Hematopoietic multipotent progenitor cell treated with erythropoietin and hydrocortisone succinate and interleukin-3 and kit ligand, for 17 days (in vitro differentiated cells): ENCODE results near the gene PRKCE.

Experiments
- DNase-seq: peaks from one replicate; pipeline ENCODE4 v3.0.0-alpha.2; 2015; ENCODE audit warnings: low spot score

The PRKCE gene

GRCh38 chr2:46118656-46119371 is 467.3 kb downstream of the PRKCE start:
- DNase-seq = no peak

GRCh38 chr2:46119453-46119852 is 468.0 kb downstream of the PRKCE start:
- DNase-seq = no peak

GRCh38 chr2:46120792-46121555 is 469.5 kb downstream of the PRKCE start:
- no peak for DNase-seq

- no peak for DNase-seq
Observed at GRCh38 chr2:46122318-46122976, 471.0 kb downstream of the PRKCE start.

- DNase-seq = no peak
Observed at GRCh38 chr2:46123013-46123412, 471.5 kb downstream of the PRKCE start.

GRCh38 chr2:46125798-46126197 is 474.3 kb downstream of the PRKCE start:
- no peak for DNase-seq

GRCh38 chr2:46126571-46126970 is 475.1 kb downstream of the PRKCE start:
- no peak for DNase-seq

- no peak for DNase-seq
Observed at GRCh38 chr2:46127176-46127575, 475.7 kb downstream of the PRKCE start.

GRCh38 chr2:46130511-46130910 is 479.0 kb downstream of the PRKCE start:
- DNase-seq = no peak

GRCh38 chr2:46132996-46133395 is 481.5 kb downstream of the PRKCE start:
- DNase-seq = no peak

GRCh38 chr2:46134531-46135227 is 483.2 kb downstream of the PRKCE start:
- no peak for DNase-seq

- DNase-seq = no peak
Observed at GRCh38 chr2:46135228-46135855, 483.9 kb downstream of the PRKCE start.

- no peak for DNase-seq
Observed at GRCh38 chr2:46135958-46136357, 484.5 kb downstream of the PRKCE start.

- DNase-seq = no peak
Observed at GRCh38 chr2:46136481-46136880, 485.0 kb downstream of the PRKCE start.

GRCh38 chr2:46136953-46137352 is 485.5 kb downstream of the PRKCE start:
- no peak for DNase-seq

- no peak for DNase-seq
Observed at GRCh38 chr2:46142546-46143428, 491.3 kb downstream of the PRKCE start.

- no peak for DNase-seq
Observed at GRCh38 chr2:46143429-46144132, 492.1 kb downstream of the PRKCE start.

GRCh38 chr2:46144133-46144800 is 492.8 kb downstream of the PRKCE start:
- DNase-seq = no peak

- no peak for DNase-seq
Observed at GRCh38 chr2:46145017-46145416, 493.5 kb downstream of the PRKCE start.

GRCh38 chr2:46145840-46146239 is 494.4 kb downstream of the PRKCE start:
- no peak for DNase-seq
